HepG2 (cell line): ENCODE data around the gene FEV. TPM values are rescaled to one million over a fixed set of nuclear protein-coding genes. Genes with fewer than 3 reads are reported as not detected.

Experiments used
- AKAP8 ChIP-seq: sonication (generic); formaldehyde crosslinking; IDR thresholded peaks from 2 replicates; pipeline ENCODE4 v1.5.1; 2020; ENCODE audit warnings: mild to moderate bottlenecking, missing genetic modification reagents
- CHCHD3 ChIP-seq: sonication (generic); formaldehyde crosslinking; IDR thresholded peaks from 2 replicates; pipeline ENCODE4 v1.8.0; 2022; ENCODE audit warnings: mild to moderate bottlenecking, missing genetic modification reagents, moderate library complexity
- FLYWCH1 ChIP-seq: sonication (generic); formaldehyde crosslinking; IDR thresholded peaks from 2 replicates; pipeline ENCODE4 v1.8.1; 2023; ENCODE audit warnings: mild to moderate bottlenecking, missing genetic modification reagents
- FOXK1 ChIP-seq: sonication (generic); formaldehyde crosslinking; IDR thresholded peaks from 2 replicates; pipeline ENCODE4 v1.4.0; 2020; ENCODE audit warnings: low read depth, missing genetic modification reagents, borderline replicate concordance
- NFATC3 ChIP-seq: sonication (generic); formaldehyde crosslinking; IDR thresholded peaks from 2 replicates; pipeline ENCODE4 v1.5.1; 2020; ENCODE audit warnings: mild to moderate bottlenecking, missing genetic modification reagents
- SRSF9 ChIP-seq: fragments of 200-400 bp; formaldehyde crosslinking; IDR thresholded peaks from 2 replicates; pipeline ENCODE4 v1.6.1; 2018; ENCODE audit warnings: borderline replicate concordance, mild to moderate bottlenecking, low read depth, low read length; ENCODE audit not compliant: insufficient read depth, poor library complexity, severe bottlenecking
- ZBTB7A ChIP-seq: sonication (generic); formaldehyde crosslinking; IDR thresholded peaks from 2 replicates; pipeline ENCODE4 v1.8.0; 2022; ENCODE audit warnings: mild to moderate bottlenecking, missing genetic modification reagents
- ZNF660 ChIP-seq: sonication (generic); formaldehyde crosslinking; IDR thresholded peaks from 2 replicates; pipeline ENCODE4 v1.5.1; 2020; ENCODE audit warnings: mild to moderate bottlenecking, low read depth, missing genetic modification reagents, borderline replicate concordance
- ZNF878 ChIP-seq: sonication (generic); formaldehyde crosslinking; IDR thresholded peaks from 2 replicates; pipeline ENCODE4 v1.8.1; 2023; ENCODE audit warnings: mild to moderate bottlenecking, missing genetic modification reagents, moderate library complexity
- polyA plus RNA-seq, 8 experiments: library from polyadenylated mRNA; depleted of rRNA in 3 of 8; stranded (reverse) in 7 of 8; unstranded in 1 of 8; fragments of >200 nt; fragmentation: Illumina TruSeq in 4 of 8; extraction: Trizol in 4 of 8; gene quantifications; 2 replicates each; pipeline versions ENCODE4 v1.2.1 to v1.2.3, GENCODE V29; 2011 to 2016; ENCODE audit warnings: low read depth in 4 of 8, missing spikeins in 1 of 8, mixed read lengths in 1 of 8; ENCODE audit not compliant: insufficient read depth in 1 of 8
- total RNA-seq, 5 experiments: library from RNA; depleted of rRNA; stranded (reverse); fragments of >200 nt; fragmentation: Illumina TruSeq; extraction: Trizol; gene quantifications; 2 replicates each; pipeline ENCODE4 v1.2.3, GENCODE V29; 2016; ENCODE audit warnings: low read depth in 1 of 5
- TF ChIP-seq, protein P1 (sequence below): sonication (generic); formaldehyde crosslinking; IDR thresholded peaks from 2 replicates; pipeline ENCODE4 v1.8.0; 2022; ENCODE audit warnings: missing genetic modification reagents, low read depth, mild to moderate bottlenecking, borderline replicate concordance
- TF ChIP-seq, protein P2 (sequence below): sonication (generic); formaldehyde crosslinking; IDR thresholded peaks from 2 replicates; pipeline ENCODE4 v1.9.0; 2021; ENCODE audit warnings: missing genetic modification reagents, mild to moderate bottlenecking, borderline replicate concordance
- TF ChIP-seq, protein P3 (sequence below): sonication (generic); formaldehyde crosslinking; IDR thresholded peaks from 2 replicates; pipeline ENCODE4 v1.8.0; 2022; ENCODE audit warnings: missing genetic modification reagents, mild to moderate bottlenecking, moderate library complexity, borderline replicate concordance
- TF ChIP-seq, protein P4 (sequence below): sonication (generic); formaldehyde crosslinking; IDR thresholded peaks from 2 replicates; pipeline ENCODE4 v1.5.0; 2020; ENCODE audit warnings: mild to moderate bottlenecking, missing genetic modification reagents
- TF ChIP-seq, protein P5 (sequence below): IDR thresholded peaks from 2 replicates; pipeline ENCODE4 v1.6.1; 2016; ENCODE audit warnings: low read depth
- TF ChIP-seq, protein P6 (sequence below): sonication (generic); formaldehyde crosslinking; IDR thresholded peaks from 2 replicates; pipeline ENCODE4 v1.9.0; 2021; ENCODE audit warnings: missing genetic modification reagents, borderline replicate concordance

Gene FEV
- total and polyA plus RNA-seq, 2 of the 13 experiments (the other 11 are each of a cell fraction or from before 2014, with no cell fraction given): not detected

DNA sequence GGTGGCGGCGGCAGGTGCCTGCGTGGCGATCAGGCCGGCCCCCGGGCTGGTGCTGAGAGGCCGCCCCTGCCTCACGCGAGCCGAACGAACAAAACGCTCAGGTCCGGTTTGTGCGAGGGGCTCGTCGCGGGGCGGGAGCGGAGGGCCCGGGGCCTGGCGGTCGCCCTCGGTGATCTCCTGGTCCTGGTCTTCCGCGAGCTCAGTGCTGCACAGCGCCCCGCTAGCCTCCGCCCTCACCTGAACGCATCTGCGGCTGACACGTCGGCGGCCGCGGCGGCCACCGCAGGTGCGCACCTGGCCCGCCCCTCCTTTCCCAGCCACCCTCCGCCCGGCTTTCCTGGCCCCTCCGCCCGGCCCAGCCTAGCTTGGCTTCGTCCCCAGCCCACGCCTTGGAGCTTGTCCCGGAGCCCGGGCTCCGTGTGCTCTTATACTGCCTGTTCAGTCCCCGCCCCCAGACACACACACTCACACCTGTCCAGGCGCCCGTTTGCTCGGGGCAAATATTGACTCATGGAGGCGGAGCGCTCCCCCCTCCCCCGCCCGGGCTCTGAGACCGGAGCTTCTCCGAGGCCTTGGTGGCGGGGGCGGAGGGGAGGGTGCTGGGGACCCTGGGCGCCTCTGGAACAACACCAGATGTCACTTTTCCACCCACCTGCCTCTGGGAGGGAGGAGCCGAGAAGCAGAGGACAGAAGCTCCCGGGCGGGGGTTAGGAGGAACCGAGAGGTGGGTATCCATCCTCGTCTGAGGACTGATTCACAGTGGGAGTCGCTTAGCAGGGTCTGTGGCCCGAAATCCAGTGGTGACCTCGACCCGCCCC is 16.8 kb upstream of the FEV start (continued):
- TF ChIP-seq ZNF878 (CRISPR knock-in tag) (no peak), FLYWCH1 (no peak; the same call in 1 of the 2 replicates), SRSF9 (no peak), ZNF660 (no peak), FOXK1 (peak; percentile 44; the same call in 1 of the 2 replicates), CHCHD3 (no peak), ZBTB7A (CRISPR knock-in tag) (no peak), AKAP8 (peak; percentile 76; the same call in 1 of the 2 replicates), NFATC3 (no peak)
- TF ChIP-seq, protein P1, sequence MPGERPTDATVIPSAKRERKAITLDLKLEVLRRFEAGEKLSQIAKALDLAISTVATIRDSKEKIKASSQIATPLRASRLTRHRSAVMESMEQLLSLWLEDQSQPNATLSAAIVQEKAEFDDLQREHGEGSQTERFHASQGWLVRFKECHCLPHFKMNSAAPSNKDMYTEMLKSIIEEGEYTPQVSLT (CRISPR knock-in tag): no peak
- TF ChIP-seq, protein P2, sequence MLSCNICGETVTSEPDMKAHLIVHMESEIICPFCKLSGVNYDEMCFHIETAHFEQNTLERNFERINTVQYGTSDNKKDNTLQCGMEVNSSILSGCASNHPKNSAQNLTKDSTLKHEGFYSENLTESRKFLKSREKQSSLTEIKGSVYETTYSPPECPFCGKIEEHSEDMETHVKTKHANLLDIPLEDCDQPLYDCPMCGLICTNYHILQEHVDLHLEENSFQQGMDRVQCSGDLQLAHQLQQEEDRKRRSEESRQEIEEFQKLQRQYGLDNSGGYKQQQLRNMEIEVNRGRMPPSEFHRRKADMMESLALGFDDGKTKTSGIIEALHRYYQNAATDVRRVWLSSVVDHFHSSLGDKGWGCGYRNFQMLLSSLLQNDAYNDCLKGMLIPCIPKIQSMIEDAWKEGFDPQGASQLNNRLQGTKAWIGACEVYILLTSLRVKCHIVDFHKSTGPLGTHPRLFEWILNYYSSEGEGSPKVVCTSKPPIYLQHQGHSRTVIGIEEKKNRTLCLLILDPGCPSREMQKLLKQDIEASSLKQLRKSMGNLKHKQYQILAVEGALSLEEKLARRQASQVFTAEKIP (CRISPR knock-in tag): no peak
- TF ChIP-seq, protein P3, sequence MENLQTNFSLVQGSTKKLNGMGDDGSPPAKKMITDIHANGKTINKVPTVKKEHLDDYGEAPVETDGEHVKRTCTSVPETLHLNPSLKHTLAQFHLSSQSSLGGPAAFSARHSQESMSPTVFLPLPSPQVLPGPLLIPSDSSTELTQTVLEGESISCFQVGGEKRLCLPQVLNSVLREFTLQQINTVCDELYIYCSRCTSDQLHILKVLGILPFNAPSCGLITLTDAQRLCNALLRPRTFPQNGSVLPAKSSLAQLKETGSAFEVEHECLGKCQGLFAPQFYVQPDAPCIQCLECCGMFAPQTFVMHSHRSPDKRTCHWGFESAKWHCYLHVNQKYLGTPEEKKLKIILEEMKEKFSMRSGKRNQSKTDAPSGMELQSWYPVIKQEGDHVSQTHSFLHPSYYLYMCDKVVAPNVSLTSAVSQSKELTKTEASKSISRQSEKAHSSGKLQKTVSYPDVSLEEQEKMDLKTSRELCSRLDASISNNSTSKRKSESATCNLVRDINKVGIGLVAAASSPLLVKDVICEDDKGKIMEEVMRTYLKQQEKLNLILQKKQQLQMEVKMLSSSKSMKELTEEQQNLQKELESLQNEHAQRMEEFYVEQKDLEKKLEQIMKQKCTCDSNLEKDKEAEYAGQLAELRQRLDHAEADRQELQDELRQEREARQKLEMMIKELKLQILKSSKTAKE: peak; percentile 94
- TF ChIP-seq, protein P4, sequence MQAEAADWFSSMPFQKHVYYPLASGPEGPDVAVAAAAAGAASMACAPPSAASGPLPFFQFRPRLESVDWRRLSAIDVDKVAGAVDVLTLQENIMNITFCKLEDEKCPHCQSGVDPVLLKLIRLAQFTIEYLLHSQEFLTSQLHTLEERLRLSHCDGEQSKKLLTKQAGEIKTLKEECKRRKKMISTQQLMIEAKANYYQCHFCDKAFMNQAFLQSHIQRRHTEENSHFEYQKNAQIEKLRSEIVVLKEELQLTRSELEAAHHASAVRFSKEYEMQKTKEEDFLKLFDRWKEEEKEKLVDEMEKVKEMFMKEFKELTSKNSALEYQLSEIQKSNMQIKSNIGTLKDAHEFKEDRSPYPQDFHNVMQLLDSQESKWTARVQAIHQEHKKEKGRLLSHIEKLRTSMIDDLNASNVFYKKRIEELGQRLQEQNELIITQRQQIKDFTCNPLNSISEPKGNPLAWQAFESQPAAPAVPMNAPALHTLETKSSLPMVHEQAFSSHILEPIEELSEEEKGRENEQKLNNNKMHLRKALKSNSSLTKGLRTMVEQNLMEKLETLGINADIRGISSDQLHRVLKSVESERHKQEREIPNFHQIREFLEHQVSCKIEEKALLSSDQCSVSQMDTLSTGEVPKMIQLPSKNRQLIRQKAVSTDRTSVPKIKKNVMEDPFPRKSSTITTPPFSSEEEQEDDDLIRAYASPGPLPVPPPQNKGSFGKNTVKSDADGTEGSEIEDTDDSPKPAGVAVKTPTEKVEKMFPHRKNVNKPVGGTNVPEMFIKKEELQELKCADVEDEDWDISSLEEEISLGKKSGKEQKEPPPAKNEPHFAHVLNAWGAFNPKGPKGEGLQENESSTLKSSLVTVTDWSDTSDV: no peak
- TF ChIP-seq, protein P5, sequence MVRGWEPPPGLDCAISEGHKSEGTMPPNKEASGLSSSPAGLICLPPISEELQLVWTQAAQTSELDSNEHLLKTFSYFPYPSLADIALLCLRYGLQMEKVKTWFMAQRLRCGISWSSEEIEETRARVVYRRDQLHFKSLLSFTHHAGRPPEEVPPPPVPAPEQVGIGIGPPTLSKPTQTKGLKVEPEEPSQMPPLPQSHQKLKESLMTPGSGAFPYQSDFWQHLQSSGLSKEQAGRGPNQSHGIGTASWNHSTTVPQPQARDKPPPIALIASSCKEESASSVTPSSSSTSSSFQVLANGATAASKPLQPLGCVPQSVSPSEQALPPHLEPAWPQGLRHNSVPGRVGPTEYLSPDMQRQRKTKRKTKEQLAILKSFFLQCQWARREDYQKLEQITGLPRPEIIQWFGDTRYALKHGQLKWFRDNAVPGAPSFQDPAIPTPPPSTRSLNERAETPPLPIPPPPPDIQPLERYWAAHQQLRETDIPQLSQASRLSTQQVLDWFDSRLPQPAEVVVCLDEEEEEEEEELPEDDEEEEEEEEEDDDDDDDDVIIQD: peak; percentile 68; the same call in 1 of the 2 replicates
- TF ChIP-seq, protein P6, sequence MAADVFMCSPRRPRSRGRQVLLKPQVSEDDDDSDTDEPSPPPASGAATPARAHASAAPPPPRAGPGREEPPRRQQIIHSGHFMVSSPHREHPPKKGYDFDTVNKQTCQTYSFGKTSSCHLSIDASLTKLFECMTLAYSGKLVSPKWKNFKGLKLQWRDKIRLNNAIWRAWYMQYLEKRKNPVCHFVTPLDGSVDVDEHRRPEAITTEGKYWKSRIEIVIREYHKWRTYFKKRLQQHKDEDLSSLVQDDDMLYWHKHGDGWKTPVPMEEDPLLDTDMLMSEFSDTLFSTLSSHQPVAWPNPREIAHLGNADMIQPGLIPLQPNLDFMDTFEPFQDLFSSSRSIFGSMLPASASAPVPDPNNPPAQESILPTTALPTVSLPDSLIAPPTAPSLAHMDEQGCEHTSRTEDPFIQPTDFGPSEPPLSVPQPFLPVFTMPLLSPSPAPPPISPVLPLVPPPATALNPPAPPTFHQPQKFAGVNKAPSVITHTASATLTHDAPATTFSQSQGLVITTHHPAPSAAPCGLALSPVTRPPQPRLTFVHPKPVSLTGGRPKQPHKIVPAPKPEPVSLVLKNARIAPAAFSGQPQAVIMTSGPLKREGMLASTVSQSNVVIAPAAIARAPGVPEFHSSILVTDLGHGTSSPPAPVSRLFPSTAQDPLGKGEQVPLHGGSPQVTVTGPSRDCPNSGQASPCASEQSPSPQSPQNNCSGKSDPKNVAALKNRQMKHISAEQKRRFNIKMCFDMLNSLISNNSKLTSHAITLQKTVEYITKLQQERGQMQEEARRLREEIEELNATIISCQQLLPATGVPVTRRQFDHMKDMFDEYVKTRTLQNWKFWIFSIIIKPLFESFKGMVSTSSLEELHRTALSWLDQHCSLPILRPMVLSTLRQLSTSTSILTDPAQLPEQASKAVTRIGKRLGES: no peak
